Medulla oblongata (tissue), 1 donor: ENCODE data around the gene NRDE2.

Source experiments
- DNase-seq: peaks from one replicate; pipeline ENCODE4 v3.0.0-alpha.2; 2015; ENCODE audit errors: extremely low spot score

NRDE2 gene

GRCh38 chr14:90299408-90299807, 32.3 kb downstream of the NRDE2 start:
- DNase-seq: no peak

GRCh38 chr14:90297876-90298629, 33.7 kb downstream of the NRDE2 start:
- no peak for DNase-seq

- DNase-seq: no peak
Observed at GRCh38 chr14:90296641-90297040, 35.1 kb downstream of the NRDE2 start.

- DNase-seq: peak; percentile 50
Observed at GRCh38 chr14:90295870-90296516, 35.7 kb downstream of the NRDE2 start.

GRCh38 chr14:90294872-90295271, 36.9 kb downstream of the NRDE2 start:
- DNase-seq: no peak

- no peak for DNase-seq
Observed at GRCh38 chr14:90293766-90294730, 37.7 kb downstream of the NRDE2 start.

GRCh38 chr14:90291699-90292098, 40.0 kb downstream of the NRDE2 start:
- DNase-seq: no peak

- no peak for DNase-seq
Observed at GRCh38 chr14:90290337-90291011, 41.3 kb downstream of the NRDE2 start.

- peak; percentile 37 for DNase-seq
Observed at GRCh38 chr14:90288651-90289355, 42.9 kb downstream of the NRDE2 start.

- DNase-seq: no peak
Observed at GRCh38 chr14:90287791-90288190, 44.0 kb downstream of the NRDE2 start.

GRCh38 chr14:90281756-90282155, 50.0 kb downstream of the NRDE2 start:
- DNase-seq: no peak

GRCh38 chr14:90281261-90281660, 50.5 kb downstream of the NRDE2 start:
- DNase-seq: no peak

- no peak for DNase-seq
Observed at GRCh38 chr14:90280096-90280495, 51.6 kb downstream of the NRDE2 start.

- peak; percentile 70 for DNase-seq
Observed at GRCh38 chr14:90278199-90279175, 53.3 kb downstream of the NRDE2 start.

- DNase-seq: no peak
Observed at GRCh38 chr14:90277581-90278198, 54.1 kb downstream of the NRDE2 start.

GRCh38 chr14:90276646-90277367, 54.9 kb downstream of the NRDE2 start:
- DNase-seq: no peak

- no peak for DNase-seq
Observed at GRCh38 chr14:90275820-90276219, 55.9 kb downstream of the NRDE2 start.

- DNase-seq: no peak
Observed at GRCh38 chr14:90275458-90275814, 56.3 kb downstream of the NRDE2 start.
